Bronchial epithelial cell (primary cell): ENCODE results near the gene NFASC. TPM values are rescaled to one million over a fixed set of nuclear protein-coding genes. Genes with fewer than 3 reads are reported as not detected.

Experiments used
- DNase-seq: peaks from one replicate; pipeline ENCODE4 v3.0.0-alpha.2; 2010; ENCODE audit warnings: low read depth
- FAIRE-seq: peaks from 2 replicates; lab custom pipeline; 2011; peaks lifted over from hg19 to GRCh38; lab: Jason Lieb, UNC
- H3K27me3 ChIP-seq: 2 replicates; pipeline ENCODE4 v1.5.1; 2011; ENCODE audit warnings: low read length; ENCODE audit not compliant: control insufficient read depth, insufficient read depth
- H3K36me3 ChIP-seq: 2 replicates; pipeline ENCODE4 v1.5.1; 2011; ENCODE audit warnings: low read length; ENCODE audit not compliant: control insufficient read depth, insufficient read depth
- H3K4me3 ChIP-seq: 2 replicates; pipeline ENCODE4 v1.5.1; 2011; ENCODE audit warnings: mild to moderate bottlenecking, low read depth, low read length, control low read depth
- CTCF ChIP-seq: IDR thresholded peaks from 2 replicates; pipeline ENCODE4 v1.5.1; 2011; ENCODE audit warnings: mild to moderate bottlenecking, moderate library complexity, low read length, control low read depth, inconsistent platforms; ENCODE audit not compliant: insufficient read depth, severe bottlenecking
- total RNA-seq: library from RNA; depleted of rRNA; stranded (reverse); fragments of >200 nt; gene quantifications from 2 replicates; pipeline ENCODE4 v1.2.1, GENCODE V29; 2014

The NFASC gene
- total RNA-seq, 1 donor from 2014 or later = 0.53 TPM

- DNase-seq = no peak
- Histone ChIP-seq H3K36me3 (no peaks in the 10 kb centered on the region), H3K4me3 (no peak overlapping the region), H3K27me3 (peaks cover 1% of the 10 kb centered on the region)
- no peak for FAIRE-seq
- no peak for TF ChIP-seq CTCF
Measured at GRCh38 chr1:204978782-204979181, 108.1 kb downstream of the NFASC start.

- no peaks in the 10 kb centered on the region for H3K36me3 ChIP-seq
- no peak for TF ChIP-seq CTCF
- H3K4me3 ChIP-seq = no peak overlapping the region
- H3K27me3 ChIP-seq = peaks cover 1% of the 10 kb centered on the region
- DNase-seq = no peak
- FAIRE-seq = no peak
Measured at GRCh38 chr1:204979306-204979705, 108.6 kb downstream of the NFASC start.

- FAIRE-seq = no peak
- TF ChIP-seq CTCF = no peak
- no peak for DNase-seq
- no peak overlapping the region for H3K4me3 ChIP-seq
- no peaks in the 10 kb centered on the region for H3K36me3 ChIP-seq
- H3K27me3 ChIP-seq = peaks cover 1% of the 10 kb centered on the region
Measured at GRCh38 chr1:204979891-204980649, 109.4 kb downstream of the NFASC start.

GRCh38 chr1:204980840-204981405 lies 110.3 kb downstream of the NFASC start:
- Histone ChIP-seq H3K4me3 (no peak overlapping the region), H3K27me3 (peaks cover 1% of the 10 kb centered on the region), H3K36me3 (no peaks in the 10 kb centered on the region)
- TF ChIP-seq CTCF = no peak
- DNase-seq (no peak), FAIRE-seq (no peak)

GRCh38 chr1:204983136-204983535 lies 112.5 kb downstream of the NFASC start:
- Histone ChIP-seq H3K4me3 (no peak overlapping the region), H3K27me3 (peaks cover 1% of the 10 kb centered on the region), H3K36me3 (no peaks in the 10 kb centered on the region)
- FAIRE-seq (no peak), DNase-seq (no peak)
- TF ChIP-seq CTCF = no peak
